H9 (cell line): ENCODE data around the gene NDUFC2. TPM values are rescaled to one million over a fixed set of nuclear protein-coding genes. Genes with fewer than 3 reads are reported as not detected.

ENCODE experiments used
- DNase-seq: peaks from one replicate; pipeline ENCODE4 v3.0.0-alpha.2; 2017
- H2AFZ ChIP-seq: one replicate; pipeline ENCODE4 v1.6.1; 2013; ENCODE audit warnings: mild to moderate bottlenecking, low read length, control low read depth, moderate library complexity
- H2AK5ac ChIP-seq: 2 replicates; pipeline ENCODE4 v1.6.1; 2013; ENCODE audit warnings: low read length, control low read depth, mixed read lengths; ENCODE audit not compliant: insufficient read length
- H2BK120ac ChIP-seq: one replicate; pipeline ENCODE4 v1.6.1; 2013; ENCODE audit warnings: low read depth, mild to moderate bottlenecking, low read length, control low read depth, inconsistent platforms; ENCODE audit not compliant: poor library complexity, severe bottlenecking
- H2BK12ac ChIP-seq: 2 replicates; pipeline ENCODE4 v1.6.1; 2013; ENCODE audit warnings: low read length, control low read depth, mixed read lengths, low read depth; ENCODE audit not compliant: insufficient read length
- H2BK15ac ChIP-seq: 2 replicates; pipeline ENCODE4 v1.6.1; 2013; ENCODE audit warnings: low read depth, low read length, control low read depth
- H2BK20ac ChIP-seq: one replicate; pipeline ENCODE4 v1.6.1; 2013; ENCODE audit warnings: low read depth, mild to moderate bottlenecking, low read length, control low read depth, inconsistent platforms; ENCODE audit not compliant: poor library complexity, severe bottlenecking
- H2BK5ac ChIP-seq: 2 replicates; pipeline ENCODE4 v1.6.1; 2013; ENCODE audit warnings: low read length, control low read depth, mixed read lengths; ENCODE audit not compliant: insufficient read length
- H3K14ac ChIP-seq: 2 replicates; pipeline ENCODE4 v1.6.1; 2013; ENCODE audit warnings: low read length, control low read depth; ENCODE audit not compliant: insufficient read depth
- H3K18ac ChIP-seq: 2 replicates; pipeline ENCODE4 v1.6.1; 2013; ENCODE audit warnings: low read depth, mild to moderate bottlenecking, mixed read lengths, low read length, control low read depth; ENCODE audit not compliant: insufficient read length
- H3K23ac ChIP-seq: 2 replicates; pipeline ENCODE4 v1.6.1; 2013; ENCODE audit warnings: low read length, control low read depth, mixed read lengths, low read depth; ENCODE audit not compliant: insufficient read length
- H3K23me2 ChIP-seq: 2 replicates; pipeline ENCODE4 v1.6.1; 2013; ENCODE audit warnings: low read depth, mild to moderate bottlenecking, mixed read lengths, low read length, control low read depth; ENCODE audit not compliant: insufficient read length, poor library complexity, severe bottlenecking
- H3K27ac ChIP-seq: 2 replicates; pipeline ENCODE4 v1.5.1; 2013; ENCODE audit warnings: low read length, control low read depth, mixed read lengths, low read depth; ENCODE audit not compliant: insufficient read length
- H3K27me3 ChIP-seq: 2 replicates; pipeline ENCODE4 v1.6.1; 2013; ENCODE audit warnings: low read length, control low read depth, inconsistent platforms; ENCODE audit not compliant: insufficient read depth
- H3K4ac ChIP-seq: 2 replicates; pipeline ENCODE4 v1.6.1; 2013; ENCODE audit warnings: low read depth, mild to moderate bottlenecking, control low read depth, inconsistent platforms, low read length, moderate library complexity
- H3K4me1 ChIP-seq: 2 replicates; pipeline ENCODE4 v1.6.1; 2013; ENCODE audit warnings: low read length, control low read depth, inconsistent platforms; ENCODE audit not compliant: insufficient read depth
- H3K4me2 ChIP-seq: 2 replicates; pipeline ENCODE4 v1.6.1; 2013; ENCODE audit warnings: low read length, control low read depth, mixed read lengths; ENCODE audit not compliant: insufficient read length, insufficient read depth
- H3K56ac ChIP-seq: 2 replicates; pipeline ENCODE4 v1.6.1; 2013; ENCODE audit warnings: low read depth, mild to moderate bottlenecking, mixed read lengths, low read length, control low read depth; ENCODE audit not compliant: insufficient read length
- H3K79me1 ChIP-seq: 2 replicates; pipeline ENCODE4 v1.6.1; 2013; ENCODE audit warnings: low read depth, mild to moderate bottlenecking, moderate library complexity, low read length, control low read depth, inconsistent platforms; ENCODE audit not compliant: insufficient read depth, poor library complexity, severe bottlenecking
- H3K79me2 ChIP-seq: 2 replicates; pipeline ENCODE4 v1.6.1; 2013; ENCODE audit warnings: low read length, control low read depth, inconsistent platforms; ENCODE audit not compliant: insufficient read depth
- H3K9ac ChIP-seq: 2 replicates; pipeline ENCODE4 v1.6.1; 2013; ENCODE audit warnings: low read length, control low read depth, mixed read lengths; ENCODE audit not compliant: insufficient read length; ENCODE audit errors: extremely low read depth
- H3K9me3 ChIP-seq: one replicate; pipeline ENCODE4 v1.6.1; 2013; ENCODE audit warnings: low read depth, low read length, inconsistent platforms; ENCODE audit not compliant: control insufficient read depth
- H3T11ph ChIP-seq: one replicate; pipeline ENCODE4 v1.6.1; 2013; ENCODE audit warnings: mild to moderate bottlenecking, low read length, control low read depth, inconsistent platforms
- H4K20me1 ChIP-seq: one replicate; pipeline ENCODE4 v1.6.1; 2013; ENCODE audit not compliant: control insufficient read depth, insufficient read length, insufficient read depth
- H4K5ac ChIP-seq: 2 replicates; pipeline ENCODE4 v1.6.1; 2013; ENCODE audit warnings: low read depth, mild to moderate bottlenecking, mixed read lengths, low read length, control low read depth; ENCODE audit not compliant: insufficient read length
- H4K8ac ChIP-seq: replicated peaks from 2 replicates; pipeline ENCODE4 v1.6.1; 2013; ENCODE audit warnings: low read length, control low read depth, mixed read lengths, low read depth; ENCODE audit not compliant: insufficient read length
- H4K91ac ChIP-seq: 2 replicates; pipeline ENCODE4 v1.6.1; 2013; ENCODE audit warnings: low read depth, mild to moderate bottlenecking, moderate library complexity, mixed read lengths, low read length, control low read depth; ENCODE audit not compliant: insufficient read length
- H3K27ac Mint-ChIP-seq, 3 experiments: 2 replicates in 2 of 3; 3 replicates in 1 of 3; pipeline ENCODE4 v1.8.0; 2020 to 2021; ENCODE audit warnings: mixed read lengths in 3 of 3, mild to moderate bottlenecking in 1 of 3, moderate library complexity in 1 of 3
- H3K27me3 Mint-ChIP-seq: 2 replicates; pipeline ENCODE4 v1.8.0; 2021; ENCODE audit warnings: low read depth, mild to moderate bottlenecking, moderate library complexity, mixed read lengths
- H3K36me3 Mint-ChIP-seq, 3 experiments: 2 replicates in 2 of 3; 3 replicates in 1 of 3; pipeline ENCODE4 v1.8.0; 2020 to 2021; ENCODE audit warnings: low read depth in 3 of 3, mixed read lengths in 3 of 3; ENCODE audit not compliant: insufficient read depth in 1 of 3
- H3K4me1 Mint-ChIP-seq, 2 experiments: 2 replicates each; pipeline ENCODE4 v1.8.0; 2020; ENCODE audit warnings: mixed read lengths in 2 of 2
- H3K4me3 Mint-ChIP-seq, 2 experiments: 2 replicates in 1 of 2; 3 replicates in 1 of 2; pipeline ENCODE4 v1.8.0; 2020 to 2021; ENCODE audit warnings: mild to moderate bottlenecking in 2 of 2, mixed read lengths in 2 of 2, moderate library complexity in 1 of 2
- H3K9me3 Mint-ChIP-seq, 2 experiments: 2 replicates in 1 of 2; 3 replicates in 1 of 2; pipeline ENCODE4 v1.8.0; 2020; ENCODE audit warnings: mild to moderate bottlenecking in 2 of 2, mixed read lengths in 2 of 2, moderate library complexity in 1 of 2
- CTCF ChIP-seq: fragments of 200-600 bp; sonication (generic); conservative IDR thresholded peaks from 3 replicates; pipeline ENCODE4 v1.8.0; 2021; ENCODE audit warnings: antibody characterized with exemption, mild to moderate bottlenecking
- WGBS: extraction: QIAGEN DNeasy Blood & Tissue Kit; methylation state at CpG from one replicate; pipeline ENCODE4 v1.1.7; 2013; ENCODE audit warnings: missing lambda C conversion rate, low lambda C conversion rate, mixed read lengths; ENCODE audit not compliant: insufficient read length; ENCODE audit errors: extremely low coverage; 5-methylcytosine and 5-hydroxymethylcytosine counted together
- total RNA-seq: library from RNA; stranded (reverse); gene quantifications from 2 replicates; pipeline ENCODE4 v1.2.1, GENCODE V29; 2021

The NDUFC2 gene
- total RNA-seq, 1 experiment from 2014 or later: 247 TPM

- no peak overlapping the region for H2BK20ac ChIP-seq
- Mint-ChIP-seq H3K4me3 (no peak overlapping the region), H3K36me3 (peaks cover 7 to 18% (median 17%) of the 10 kb centered on the region in 3 experiments; a peak in 6 of 7 replicates), H3K27me3 (no peaks in the 10 kb centered on the region), H3K9me3 (no peaks in the 10 kb centered on the region), H3K27ac (peak overlapping the region in 2 of 3 experiments; percentile 19 to 31; a peak in 1 of 7 replicates), H3K4me1 (peaks cover 24 to 27% of the 10 kb centered on the region in 2 experiments)
- H3K9me3 ChIP-seq: no peaks in the 10 kb centered on the region
- H4K8ac ChIP-seq: no peak overlapping the region
- H3K14ac ChIP-seq: no peak overlapping the region
- no peak overlapping the region for H2BK120ac ChIP-seq
- no peaks in the 10 kb centered on the region for H3K79me2 ChIP-seq
- no peak overlapping the region for H3K18ac ChIP-seq
- H3K4ac ChIP-seq: no peak overlapping the region
- no peak overlapping the region for H3K23ac ChIP-seq
- no peak for DNase-seq
- no peaks in the 10 kb centered on the region for H4K20me1 ChIP-seq
- no peak overlapping the region for H4K5ac ChIP-seq
- no peak overlapping the region for H4K91ac ChIP-seq
- H2AFZ ChIP-seq: no peak overlapping the region
- no peak overlapping the region for H2AK5ac ChIP-seq
- no peak overlapping the region for H2BK12ac ChIP-seq
- H3K9ac ChIP-seq: no peak overlapping the region
- TF ChIP-seq CTCF: no peak
- no peak overlapping the region for H2BK15ac ChIP-seq
- no peaks in the 10 kb centered on the region for H3K27me3 ChIP-seq
- H3K4me1 ChIP-seq: peaks cover 3% of the 10 kb centered on the region; the same call in 1 of the 2 replicates
- no peak overlapping the region for H3T11ph ChIP-seq
- no CpG with 5 or more reads among the region's 3 CpGs for WGBS
- H3K56ac ChIP-seq: no peak overlapping the region
- H3K4me2 ChIP-seq: no peak overlapping the region
- peaks cover 10% of the 10 kb centered on the region for H3K23me2 ChIP-seq
- H3K27ac ChIP-seq: no peak overlapping the region
- no peaks in the 10 kb centered on the region for H3K79me1 ChIP-seq
- no peak overlapping the region for H2BK5ac ChIP-seq
Measured at GRCh38 chr11:78020246-78020645, 59.4 kb downstream of the NDUFC2 start.
